Measurements from ENCODE around the gene ACTL8.

The ACTL8 gene

DNA sequence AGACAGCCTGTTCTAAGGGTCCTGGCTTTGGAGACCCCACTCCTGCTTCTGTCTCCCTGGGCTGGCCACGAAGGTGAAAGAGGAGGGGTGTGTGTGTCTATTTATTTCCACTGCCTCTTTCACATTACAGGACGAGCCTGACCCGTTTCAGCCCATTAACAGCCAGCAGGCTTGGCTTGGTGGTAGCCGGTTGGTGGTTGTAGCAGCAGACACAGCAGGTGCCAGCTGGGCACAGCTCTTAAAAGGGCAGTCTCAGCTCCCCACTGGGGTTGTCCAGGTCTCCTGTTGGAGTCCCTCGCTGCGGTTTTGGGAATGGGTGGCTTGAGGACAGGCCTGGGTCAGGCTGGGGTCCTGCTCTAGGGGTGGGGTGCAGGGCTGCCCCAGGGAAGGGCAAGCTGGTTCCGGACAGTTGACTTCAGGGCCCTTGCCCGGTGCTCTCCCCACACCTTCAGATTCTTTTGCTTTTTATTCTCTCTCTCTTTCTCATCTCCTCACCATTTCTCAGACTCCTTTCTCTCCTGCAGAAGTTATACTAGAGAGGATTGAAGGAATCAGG is 84.6 kb downstream of the ACTL8 start:
- DNase-seq (ENCODE audit: low read depth in 1 of 2, low spot score in 1 of 2) = no peak
- TF ChIP-seq GABPA (IDR thresholded peaks at IDR 0.05; ENCODE audit: low read depth) (no peak), CTCF (IDR thresholded peaks at IDR 0.05; ENCODE audit: insufficient read depth, low read length) (no peak)
- no peak overlapping the region for H3K27ac ChIP-seq (replicated peaks)
- no peaks in the 10 kb centered on the region for H3K27me3 ChIP-seq (ENCODE audit: insufficient read depth, poor library complexity, severe bottlenecking)
- H3K4me3 ChIP-seq (replicated peaks; ENCODE audit: insufficient read depth, low read length) = no peak overlapping the region

DNA sequence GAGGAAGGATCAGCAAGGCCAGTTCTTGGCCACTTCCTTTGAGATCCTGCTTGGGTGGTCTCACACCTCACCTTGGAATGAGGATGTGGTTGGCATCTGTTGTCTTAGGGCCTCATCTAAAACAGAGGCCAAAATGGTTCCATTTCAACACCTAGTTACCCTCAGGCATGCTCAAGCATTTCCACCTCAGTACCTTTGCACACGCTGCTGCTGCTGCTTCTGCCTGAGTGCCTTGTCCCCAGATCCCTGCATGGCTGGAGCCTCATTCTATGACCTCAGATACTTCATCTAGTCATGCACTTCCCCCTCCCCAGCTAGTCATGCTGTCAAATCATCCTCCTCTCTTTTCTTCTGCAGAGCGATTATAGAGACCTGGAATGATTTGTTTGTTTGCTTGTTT is 86.8 kb downstream of the ACTL8 start:
- H3K4me3 ChIP-seq (replicated peaks; ENCODE audit: insufficient read depth, low read length) = no peak overlapping the region
- no peak for TF ChIP-seq CTCF (IDR thresholded peaks at IDR 0.05; ENCODE audit: insufficient read depth, low read length)
- no peak for TF ChIP-seq POLR2AphosphoS5 (IDR thresholded peaks at IDR 0.05; ENCODE audit: low read depth)
- H3K27me3 ChIP-seq (ENCODE audit: insufficient read depth, poor library complexity, severe bottlenecking) = no peaks in the 10 kb centered on the region
- DNase-seq (ENCODE audit: low read depth in 1 of 2, low spot score in 1 of 2) = no peak
- no peak overlapping the region for H3K27ac ChIP-seq (replicated peaks)

DNA sequence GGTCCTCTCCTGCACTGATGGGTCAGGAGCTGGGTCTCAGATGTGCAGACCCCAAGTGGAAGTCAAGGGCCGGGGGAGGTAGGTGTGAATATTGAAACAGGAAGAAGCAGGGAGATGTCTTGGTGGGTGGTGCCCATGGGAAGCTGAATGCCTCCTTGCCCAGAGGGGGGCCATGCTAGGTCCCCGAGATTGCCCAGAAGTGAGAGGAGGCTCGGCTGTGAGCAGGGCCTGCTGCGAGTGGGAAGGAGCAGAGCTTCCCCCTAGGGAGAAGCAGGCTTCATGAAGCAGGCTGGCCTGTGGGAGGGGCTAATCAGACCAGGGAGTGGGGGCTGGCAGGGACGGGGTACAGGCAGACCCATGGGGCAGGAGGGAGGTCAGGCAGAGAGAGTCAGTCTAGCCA is 87.6 kb downstream of the ACTL8 start:
- no peaks in the 10 kb centered on the region for H3K27me3 ChIP-seq (ENCODE audit: insufficient read depth, poor library complexity, severe bottlenecking)
- DNase-seq (ENCODE audit: low read depth in 1 of 2, low spot score in 1 of 2) = no peak
- H3K4me3 ChIP-seq (replicated peaks; ENCODE audit: insufficient read depth, low read length) = no peak overlapping the region
- no peak overlapping the region for H3K27ac ChIP-seq (replicated peaks)
- TF ChIP-seq GABPA (IDR thresholded peaks at IDR 0.05; ENCODE audit: low read depth) (no peak), POLR2AphosphoS5 (IDR thresholded peaks at IDR 0.05; ENCODE audit: low read depth) (no peak), REST (IDR thresholded peaks at IDR 0.05; ENCODE audit: insufficient replicate concordance, low read depth) (no peak), SPI1 (IDR thresholded peaks at IDR 0.05; ENCODE audit: borderline replicate concordance, low read depth) (no peak), CTCF (IDR thresholded peaks at IDR 0.05; ENCODE audit: insufficient read depth, low read length) (no peak)

DNA sequence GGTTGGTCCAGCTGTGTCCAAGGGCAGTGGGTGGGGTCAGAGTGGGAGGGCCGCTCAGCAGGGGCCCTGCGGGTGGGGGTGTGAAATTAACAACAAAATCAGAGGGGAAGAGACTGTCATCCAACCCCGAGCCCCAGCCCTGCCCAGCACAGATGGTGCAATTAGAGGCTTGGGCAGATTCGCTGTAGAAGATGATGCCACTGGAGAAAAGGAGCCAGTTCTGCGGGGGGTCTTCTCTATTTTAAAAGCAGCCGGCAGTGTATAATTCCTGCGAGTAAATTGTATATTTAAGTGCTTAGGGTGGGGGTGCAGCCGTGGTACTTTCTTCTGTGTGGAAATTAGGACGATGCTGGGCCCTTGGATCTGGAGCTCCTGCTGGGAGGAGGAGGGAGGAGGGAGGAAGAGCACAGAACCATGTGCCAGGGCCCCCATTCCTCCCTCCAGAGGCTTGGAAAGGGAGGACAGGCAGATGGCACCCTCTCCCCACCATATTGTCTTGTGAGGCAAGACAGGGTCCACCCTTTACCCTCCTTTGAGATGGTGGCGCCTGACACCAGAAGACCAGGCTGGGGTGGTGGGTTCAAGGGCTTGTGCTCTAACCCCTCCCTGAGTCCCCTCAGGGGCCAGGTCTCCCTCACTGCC is 89.2 kb downstream of the ACTL8 start:
- no peak overlapping the region for H3K27ac ChIP-seq (replicated peaks)
- TF ChIP-seq REST (IDR thresholded peaks at IDR 0.05; ENCODE audit: insufficient replicate concordance, low read depth) (no peak), CTCF (IDR thresholded peaks at IDR 0.05; ENCODE audit: insufficient read depth, low read length) (no peak), POLR2AphosphoS5 (IDR thresholded peaks at IDR 0.05; ENCODE audit: low read depth) (no peak), GABPA (IDR thresholded peaks at IDR 0.05; ENCODE audit: low read depth) (no peak), SPI1 (IDR thresholded peaks at IDR 0.05; ENCODE audit: borderline replicate concordance, low read depth) (no peak)
- no peak for DNase-seq (ENCODE audit: low read depth in 1 of 2, low spot score in 1 of 2)
- no peaks in the 10 kb centered on the region for H3K27me3 ChIP-seq (ENCODE audit: insufficient read depth, poor library complexity, severe bottlenecking)
- no peak overlapping the region for H3K4me3 ChIP-seq (replicated peaks; ENCODE audit: insufficient read depth, low read length)
